Germinal center (tissue), 1 donor: ENCODE data around the gene SLC25A13.

ENCODE experiments used
- DNase-seq: peaks from one replicate; pipeline ENCODE4 v3.0.0; 2012; ENCODE audit warnings: mixed read lengths, low spot score

The SLC25A13 gene

DNA sequence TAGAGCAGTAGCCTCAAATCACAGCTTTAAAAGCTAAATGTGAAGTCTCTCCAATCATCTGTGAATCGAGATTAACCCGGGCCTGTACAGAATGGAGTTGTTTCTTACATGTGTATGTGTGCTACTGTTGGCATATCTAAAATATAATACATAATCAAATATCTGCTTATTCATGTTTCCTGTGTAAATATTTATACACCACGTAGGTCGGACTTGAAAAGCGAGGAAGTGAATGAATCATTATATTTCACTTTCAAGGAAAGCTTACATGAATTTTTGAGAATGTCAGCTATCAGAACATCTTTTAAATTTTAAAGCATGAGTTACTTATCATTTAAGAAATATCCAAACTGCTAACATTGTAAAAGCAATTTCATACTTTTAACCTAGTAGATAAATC, 233.3 kb downstream of the SLC25A13 start:
- no peak for DNase-seq

DNA sequence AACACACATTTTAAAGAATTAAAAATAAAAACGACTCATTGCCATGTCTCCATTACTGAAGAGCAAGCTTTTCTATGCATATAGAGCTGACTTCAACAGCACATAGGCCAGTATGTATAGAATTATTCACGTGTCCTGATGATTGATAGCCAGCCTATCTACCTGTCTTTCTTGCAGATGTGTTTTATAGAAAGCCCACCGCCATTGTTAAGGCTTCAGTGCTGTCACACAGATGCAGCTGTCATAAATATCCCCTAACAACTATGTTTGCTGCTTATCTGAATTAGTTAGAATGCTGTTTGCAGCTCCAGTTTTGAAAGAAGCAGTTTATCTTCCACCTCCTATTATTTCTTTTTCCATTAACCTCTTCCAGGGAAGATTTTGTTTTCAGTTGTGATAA, 235.9 kb downstream of the SLC25A13 start:
- no peak for DNase-seq

DNA sequence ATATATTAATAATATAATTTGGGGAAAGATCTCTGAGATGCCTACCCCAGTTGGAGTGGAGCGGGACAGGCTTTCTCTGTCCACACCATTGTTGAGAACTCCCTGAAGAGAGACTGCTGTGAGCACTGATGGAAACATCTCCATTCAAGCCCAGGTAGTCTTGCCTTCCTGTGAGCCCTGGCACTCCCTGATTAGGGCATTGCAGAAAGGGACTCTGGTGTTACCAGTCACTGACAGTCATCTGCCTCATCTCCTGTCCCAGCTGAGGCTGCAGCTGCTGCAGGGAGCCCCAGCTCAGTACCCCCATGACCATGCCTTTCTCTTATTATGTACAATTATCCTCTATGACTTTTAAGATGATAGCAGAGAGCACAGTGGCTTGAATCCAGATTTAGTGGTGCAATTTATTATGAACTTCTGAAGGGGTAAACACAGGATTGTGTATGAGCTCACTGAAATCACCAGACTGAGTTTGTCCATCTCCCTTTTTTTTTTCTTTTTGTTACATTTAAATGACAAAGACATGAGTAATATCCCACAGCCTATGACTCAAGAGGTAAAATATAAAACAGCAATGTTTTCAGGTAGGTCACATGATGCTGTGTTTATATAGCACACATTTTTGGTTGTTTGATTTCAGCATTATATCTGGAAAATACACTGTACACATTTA, 236.9 kb downstream of the SLC25A13 start:
- no peak for DNase-seq

DNA sequence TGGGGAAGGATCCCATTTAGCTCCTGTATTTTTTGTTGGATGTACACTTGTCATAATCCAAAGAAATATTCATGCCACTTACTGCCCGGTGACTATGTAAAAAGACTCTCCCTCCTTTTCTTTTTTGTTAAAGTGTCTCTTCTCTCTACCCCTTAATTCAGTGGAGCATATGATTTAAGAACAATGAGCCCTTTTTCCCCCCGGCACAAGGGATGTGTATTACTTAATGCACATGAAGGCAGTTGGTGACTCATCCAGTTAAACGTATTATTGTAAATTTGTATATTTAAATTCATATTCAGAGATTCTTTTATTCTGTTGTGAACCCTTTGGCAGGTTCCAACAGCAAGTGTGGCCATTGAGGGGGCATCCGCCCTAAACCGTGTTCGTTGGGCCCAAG, 241.9 kb downstream of the SLC25A13 start:
- no peak for DNase-seq

DNA sequence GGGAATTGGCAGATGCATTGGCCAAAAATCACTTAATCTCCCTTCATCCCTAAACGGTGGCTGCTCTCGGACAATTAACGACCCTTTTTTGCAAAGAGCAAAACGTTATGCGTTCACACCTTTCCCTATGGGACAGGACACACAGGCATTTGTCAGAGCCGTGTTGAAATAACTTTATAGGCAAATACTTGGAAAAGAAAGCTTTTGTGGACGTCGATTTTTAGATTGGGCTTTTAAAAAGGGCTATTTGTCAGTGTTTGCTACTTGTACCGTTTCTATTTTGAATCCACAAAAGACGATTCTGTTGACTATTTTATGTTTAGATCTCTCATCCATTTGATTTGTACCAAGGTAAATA, 245.6 kb downstream of the SLC25A13 start:
- no peak for DNase-seq

DNA sequence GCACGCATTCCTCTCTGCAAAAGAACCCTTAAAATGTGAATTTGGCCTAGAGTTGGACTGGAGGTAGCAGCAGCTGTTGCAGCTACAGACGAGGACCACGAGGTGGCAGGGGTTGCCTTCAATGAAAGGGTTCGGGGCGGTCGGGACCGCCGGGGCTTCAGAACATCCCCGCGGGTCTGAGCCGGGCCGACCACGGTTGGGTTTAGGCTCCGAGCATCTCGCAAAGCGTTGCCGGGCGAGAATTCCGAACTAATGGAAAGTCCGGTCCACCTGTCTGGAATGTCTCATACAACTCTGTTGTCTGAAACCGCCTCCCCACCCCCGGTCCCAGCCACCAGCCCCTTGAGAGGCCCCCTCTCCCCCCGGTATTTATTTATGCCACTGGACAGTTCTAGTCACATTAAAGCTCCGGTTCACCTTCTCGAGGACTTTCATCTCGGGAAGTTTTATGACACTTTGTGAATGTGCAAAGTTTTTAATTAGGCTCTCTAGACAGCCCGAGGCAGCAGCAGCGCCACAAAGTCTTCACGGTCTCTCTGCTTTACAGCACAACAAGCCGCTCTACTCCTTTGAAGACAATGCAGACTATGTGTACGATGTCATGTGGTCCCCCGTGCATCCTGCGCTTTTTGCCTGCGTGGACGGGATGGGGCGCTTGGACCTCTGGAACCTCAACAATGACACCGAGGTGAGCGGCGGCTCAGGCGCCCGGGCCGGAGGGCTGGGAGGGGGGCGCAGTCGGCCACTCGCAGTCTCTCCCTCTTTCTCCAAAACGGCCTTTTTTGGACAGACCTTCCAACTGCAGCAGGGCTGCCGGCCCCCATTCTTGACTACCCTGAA, 246.2 kb downstream of the SLC25A13 start:
- DNase-seq, result peak; percentile 74

DNA sequence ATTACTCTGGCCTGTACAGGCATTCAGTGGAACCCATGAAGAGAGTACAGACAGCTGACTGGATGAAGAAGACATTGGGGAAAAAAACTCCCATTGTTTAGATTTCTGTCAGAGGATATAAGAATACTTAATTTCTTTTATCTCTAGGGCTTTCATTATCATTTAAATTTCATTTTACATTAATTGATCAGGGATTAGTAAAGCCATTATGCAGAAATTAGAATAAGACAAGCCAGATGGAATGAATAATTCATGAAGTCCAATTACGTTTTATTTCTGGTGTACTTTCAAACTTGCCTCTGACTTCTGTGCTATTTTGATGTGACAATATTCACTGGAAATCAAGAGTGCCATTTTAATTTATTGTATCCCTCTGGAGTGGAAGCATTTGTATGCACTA, 247.0 kb downstream of the SLC25A13 start:
- no peak for DNase-seq
